H1 (cell line): ENCODE data around the gene PPP2R1A. TPM values are rescaled to one million over a fixed set of nuclear protein-coding genes. Genes with fewer than 3 reads are reported as not detected.

Source experiments
- CTCF ChIA-PET: fragments of 300-600 bp; sonication (Branson Sonifier 250); formaldehyde crosslinking; loops from one replicate; lab custom pipeline; 2021; ENCODE audit not compliant: partially characterized antibody; lab: Charles Lee
- POLR2A ChIA-PET: fragments of 300-600 bp; sonication (Branson Sonifier 250); formaldehyde crosslinking; loops from one replicate; lab custom pipeline; 2021; ENCODE audit warnings: inconsistent platforms; ENCODE audit not compliant: partially characterized antibody; lab: Charles Lee
- DNase-seq, 2 experiments: peaks; one replicate each; pipeline versions ENCODE4 v3.0.0 to v3.0.0-alpha.2; 2010 to 2022; ENCODE audit warnings: low spot score in 2 of 2, low read depth in 1 of 2, mixed read lengths in 1 of 2
- FAIRE-seq: peaks from 2 replicates; lab custom pipeline; 2011; peaks lifted over from hg19 to GRCh38; lab: Jason Lieb, UNC
- H2AFZ ChIP-seq: 2 replicates; pipeline ENCODE4 v1.8.1; 2012; ENCODE audit warnings: low read length, inconsistent platforms
- H2AK5ac ChIP-seq: 2 replicates; pipeline ENCODE4 v1.6.1; 2013; ENCODE audit warnings: low read depth, low read length
- H2BK120ac ChIP-seq: replicated peaks from 2 replicates; pipeline ENCODE3; 2013; ENCODE audit warnings: low read depth, low read length, inconsistent platforms
- H2BK12ac ChIP-seq: 2 replicates; pipeline ENCODE4 v1.6.1; 2013; ENCODE audit warnings: low read depth, low read length
- H2BK15ac ChIP-seq: 2 replicates; pipeline ENCODE4 v1.6.1; 2013; ENCODE audit warnings: low read length
- H2BK20ac ChIP-seq: 2 replicates; pipeline ENCODE4 v1.6.1; 2013; ENCODE audit warnings: low read length
- H2BK5ac ChIP-seq: 2 replicates; pipeline ENCODE4 v1.6.1; 2013; ENCODE audit warnings: low read depth, low read length
- H3K14ac ChIP-seq: 2 replicates; pipeline ENCODE4 v1.6.1; 2013; ENCODE audit warnings: inconsistent platforms; ENCODE audit not compliant: insufficient read length
- H3K18ac ChIP-seq: 2 replicates; pipeline ENCODE4 v1.6.1; 2013; ENCODE audit warnings: low read length; ENCODE audit errors: extremely low read depth
- H3K23ac ChIP-seq: 2 replicates; pipeline ENCODE4 v1.6.1; 2013; ENCODE audit warnings: inconsistent platforms; ENCODE audit not compliant: insufficient read length
- H3K23me2 ChIP-seq: 2 replicates; pipeline ENCODE4 v1.6.1; 2013; ENCODE audit warnings: low read depth, low read length
- H3K27ac ChIP-seq: 2 replicates; pipeline ENCODE4 v1.6.1; 2011; ENCODE audit warnings: low read depth, low read length, inconsistent platforms
- H3K27me3 ChIP-seq, 4 experiments: replicated peaks in 1 of 4; 1 replicate in 1 of 4; 2 replicates in 3 of 4; pipeline versions ENCODE4 v1.6.1 to v1.8.1; 2011 to 2013; ENCODE audit warnings: low read length in 3 of 4, mild to moderate bottlenecking in 3 of 4, inconsistent platforms in 2 of 4, mixed read lengths in 2 of 4, moderate library complexity in 1 of 4; ENCODE audit not compliant: control insufficient read depth in 3 of 4, insufficient read depth in 3 of 4; ENCODE audit errors: extremely low read depth in 1 of 4
- H3K36me3 ChIP-seq, 4 experiments: 2 replicates each; pipeline versions ENCODE4 v1.6.1 to v1.8.1; 2011 to 2013; ENCODE audit warnings: mild to moderate bottlenecking in 4 of 4, low read length in 3 of 4, moderate library complexity in 2 of 4, control low read depth in 1 of 4, inconsistent platforms in 1 of 4; ENCODE audit not compliant: insufficient read depth in 4 of 4, control insufficient read depth in 2 of 4
- H3K4ac ChIP-seq: replicated peaks from 2 replicates; pipeline ENCODE3; 2013; ENCODE audit warnings: low read length, low read depth, mixed read lengths, inconsistent platforms; ENCODE audit not compliant: insufficient read length
- H3K4me1 ChIP-seq, 4 experiments: replicated peaks in 1 of 4; 1 replicate in 1 of 4; 2 replicates in 3 of 4; pipeline versions ENCODE4 v1.6.1 to v1.8.1; 2011 to 2013; ENCODE audit warnings: low read length in 3 of 4, inconsistent platforms in 2 of 4, mixed read lengths in 1 of 4; ENCODE audit not compliant: insufficient read depth in 4 of 4, control insufficient read depth in 3 of 4
- H3K4me2 ChIP-seq, 2 experiments: 2 replicates each; pipeline versions ENCODE4 v1.6.1 to v1.8.1; 2011 to 2013; ENCODE audit warnings: low read depth in 2 of 2, low read length in 2 of 2, control low read depth in 1 of 2, inconsistent platforms in 1 of 2, mild to moderate bottlenecking in 1 of 2; ENCODE audit not compliant: insufficient read depth in 1 of 2
- H3K4me3 ChIP-seq, 4 experiments: fragments of 200-600, 300-600 bp in 1 of 4; sonication (generic), shearing (Covaris generic), sonication (Bioruptor Twin) in 1 of 4; 2 replicates each; pipeline versions ENCODE4 v1.5.1 to v1.8.1; 2011 to 2016; ENCODE audit warnings: low read length in 4 of 4, low read depth in 3 of 4, control low read depth in 2 of 4, inconsistent platforms in 2 of 4, mild to moderate bottlenecking in 2 of 4, mixed read lengths in 1 of 4, moderate library complexity in 1 of 4; ENCODE audit not compliant: insufficient read depth in 2 of 4; ENCODE audit errors: extremely low read depth in 1 of 4
- H3K56ac ChIP-seq: replicated peaks from 2 replicates; pipeline ENCODE3; 2013; ENCODE audit warnings: low read depth, mild to moderate bottlenecking, mixed read lengths, low read length, inconsistent platforms; ENCODE audit not compliant: insufficient read length
- H3K79me1 ChIP-seq: 2 replicates; pipeline ENCODE4 v1.6.1; 2013; ENCODE audit warnings: low read depth, low read length, control low read depth
- H3K79me2 ChIP-seq, 2 experiments: 2 replicates each; pipeline versions ENCODE4 v1.6.1 to v1.8.1; 2012 to 2013; ENCODE audit warnings: low read length in 2 of 2, mild to moderate bottlenecking in 2 of 2, inconsistent platforms in 1 of 2; ENCODE audit not compliant: insufficient read depth in 2 of 2, control insufficient read depth in 1 of 2
- H3K9ac ChIP-seq, 4 experiments: replicated peaks in 1 of 4; 1 replicate in 1 of 4; 2 replicates in 3 of 4; pipeline versions ENCODE4 v1.6.1 to v1.8.1; 2011 to 2013; ENCODE audit warnings: low read depth in 3 of 4, low read length in 3 of 4, control low read depth in 2 of 4, mild to moderate bottlenecking in 2 of 4, moderate library complexity in 2 of 4, inconsistent platforms in 1 of 4; ENCODE audit errors: extremely low read depth in 1 of 4
- H3K9me3 ChIP-seq, 2 experiments: 2 replicates each; pipeline versions ENCODE4 v1.6.1 to v1.8.1; 2012 to 2013; ENCODE audit warnings: mild to moderate bottlenecking in 2 of 2, moderate library complexity in 2 of 2, control low read depth in 1 of 2, inconsistent platforms in 1 of 2, low read depth in 1 of 2, low read length in 1 of 2, mixed read lengths in 1 of 2; ENCODE audit not compliant: insufficient read depth in 2 of 2
- H4K20me1 ChIP-seq, 2 experiments: replicated peaks in 1 of 2; 2 replicates each; pipeline versions ENCODE3 to v1.8.1; 2011 to 2013; ENCODE audit warnings: inconsistent platforms in 2 of 2, low read length in 2 of 2, mild to moderate bottlenecking in 1 of 2; ENCODE audit not compliant: insufficient read depth in 2 of 2, control insufficient read depth in 1 of 2
- H4K5ac ChIP-seq: 2 replicates; pipeline ENCODE4 v1.6.1; 2013; ENCODE audit warnings: low read length, low read depth, mixed read lengths, inconsistent platforms; ENCODE audit not compliant: insufficient read length
- H4K8ac ChIP-seq: 2 replicates; pipeline ENCODE4 v1.8.0; 2013; ENCODE audit warnings: mild to moderate bottlenecking, moderate library complexity, low read length, inconsistent platforms; ENCODE audit not compliant: insufficient read depth; ENCODE audit errors: extremely low read depth
- H4K91ac ChIP-seq: replicated peaks from 2 replicates; pipeline ENCODE3; 2013; ENCODE audit warnings: low read length, mixed read lengths, inconsistent platforms; ENCODE audit not compliant: insufficient read length
- ASH2L ChIP-seq: fragments of 200-600, 300-600 bp; sonication (generic); IDR thresholded peaks from one replicate; pipeline ENCODE4 v1.7.1; 2017; ENCODE audit warnings: low read length
- CBX8 ChIP-seq: fragments of 300-800, 300-1000 bp; sonication (generic); IDR thresholded peaks from 2 replicates; pipeline ENCODE4 v1.7.1; 2016; ENCODE audit warnings: low read depth, low read length, borderline replicate concordance
- CTCF ChIP-seq, 3 experiments: IDR thresholded peaks; 1 replicate in 2 of 3; 2 replicates in 1 of 3; pipeline versions ENCODE4 v1.5.1 to v1.6.1; 2011; ENCODE audit warnings: low read length in 3 of 3, mild to moderate bottlenecking in 3 of 3, inconsistent platforms in 2 of 3, low read depth in 1 of 3, moderate library complexity in 1 of 3; ENCODE audit not compliant: insufficient read depth in 1 of 3; ENCODE audit errors: control extremely low read depth in 1 of 3
- EGR1 ChIP-seq: IDR thresholded peaks from 2 replicates; pipeline ENCODE4 v1.6.1; 2011; ENCODE audit warnings: low read depth, low read length, borderline replicate concordance
- MAFK ChIP-seq: IDR thresholded peaks from 2 replicates; pipeline ENCODE4 v1.6.1; 2012; ENCODE audit warnings: low read depth, mild to moderate bottlenecking, improper control_type of control experiment, low read length
- SRF ChIP-seq: IDR thresholded peaks from 2 replicates; pipeline ENCODE4 v1.6.1; 2011; ENCODE audit warnings: mild to moderate bottlenecking, low read depth, low read length, moderate library complexity
- TCF12 ChIP-seq: IDR thresholded peaks from 2 replicates; pipeline ENCODE4 v1.6.1; 2011; ENCODE audit warnings: low read depth, mild to moderate bottlenecking, low read length
- YY1 ChIP-seq: IDR thresholded peaks from 2 replicates; pipeline ENCODE4 v1.6.1; 2011; ENCODE audit warnings: low read depth, mild to moderate bottlenecking, low read length
- WGBS, 2 experiments: shearing (Covaris generic) in 1 of 2; methylation state at CpG; one replicate each; pipeline versions ENCODE4 v1.1.6 to v1.1.7; 2013 to 2015; ENCODE audit warnings: low lambda C conversion rate in 2 of 2, mixed read lengths in 2 of 2, inconsistent platforms in 1 of 2, low coverage in 1 of 2, missing lambda C conversion rate in 1 of 2; ENCODE audit not compliant: insufficient replicate concordance in 2 of 2, insufficient coverage in 1 of 2, insufficient read length in 1 of 2; ENCODE audit errors: extremely low coverage in 1 of 2, missing lambda C conversion rate in 1 of 2; 5-methylcytosine and 5-hydroxymethylcytosine counted together
- polyA plus RNA-seq, 7 experiments: library from polyadenylated mRNA; depleted of rRNA in 3 of 7; stranded (reverse) in 5 of 7; unstranded in 2 of 7; fragments of >200 nt in 5 of 7; fragments of 200-250 nt in 2 of 7; gene quantifications; 1 replicate in 5 of 7; 2 replicates in 1 of 7; 4 replicates in 1 of 7; pipeline versions ENCODE4 v1.2.1 to v1.2.3, GENCODE V29; 2011 to 2013; ENCODE audit warnings: missing spikeins in 2 of 7, mixed read lengths in 2 of 7
- total RNA-seq: library from RNA; stranded (reverse); fragmentation: NEBNext Ultra II Directional; extraction: Animal tissue kit (Norgen Biotek cat#: 25700); gene quantifications from 2 replicates; pipeline ENCODE4 v1.2.1, GENCODE V29; 2021

Gene PPP2R1A
- total and polyA plus RNA-seq, 2 of the 8 experiments (the other 6 are each of a cell fraction or from before 2014, with no cell fraction given) = 380 to 382 TPM

- H2BK120ac ChIP-seq = no peak overlapping the region
Measured at GRCh38 chr19:52227196-52227940, 37.5 kb downstream of the PPP2R1A start.

More at GRCh38 chr19:52227196-52227940, 37.5 kb downstream of the PPP2R1A start:
- no peak for FAIRE-seq
- H3K23ac ChIP-seq = no peak overlapping the region
- no peak overlapping the region for H3K4me2 ChIP-seq
- no peak overlapping the region for H2BK20ac ChIP-seq
- DNase-seq = no peak
- no peaks in the 10 kb centered on the region for H3K23me2 ChIP-seq
- H3K27me3 ChIP-seq = no peaks in the 10 kb centered on the region
- no peak overlapping the region for H3K18ac ChIP-seq
- H4K20me1 ChIP-seq = no peaks in the 10 kb centered on the region
- no peak overlapping the region for H4K8ac ChIP-seq
- no peaks in the 10 kb centered on the region for H3K4me1 ChIP-seq
- no peak overlapping the region for H2BK5ac ChIP-seq
- no peak overlapping the region for H3K56ac ChIP-seq
- H3K4ac ChIP-seq = no peak overlapping the region
- H3K36me3 ChIP-seq = peaks cover 17 to 57% (median 48%) of the 10 kb centered on the region in 4 experiments
- no peaks in the 10 kb centered on the region; the same call in 1 of the 2 replicates for H3K79me1 ChIP-seq
- no peaks in the 10 kb centered on the region for H3K79me2 ChIP-seq
- no peak overlapping the region for H2BK12ac ChIP-seq
- H2AK5ac ChIP-seq = no peak overlapping the region
- H3K27ac ChIP-seq = no peak overlapping the region
- no peak overlapping the region for H2BK15ac ChIP-seq
- H2AFZ ChIP-seq = no peak overlapping the region
- H4K5ac ChIP-seq = no peak overlapping the region
- ChIA-PET CTCF (interaction anchor here (2.0 to 3.9 kb wide), 2 partner anchors 10 to 28 kb away, joined by 6 to 16 read pairs; no protein-coding TSS in a partner anchor), POLR2A (interaction anchor here (0.5 to 2.7 kb wide), 6 partner anchors 24 to 519 kb away, joined by 3 to 8 read pairs (median 4); no protein-coding TSS in a partner anchor)
- H3K9me3 ChIP-seq = no peaks in the 10 kb centered on the region
- TF ChIP-seq CTCF (IDR thresholded peaks at IDR 0.05; ENCODE audit: control extremely low read depth in 1 of 3, insufficient read depth in 1 of 3, low read depth in 1 of 3, low read length in 3 of 3) = no peak
- TF ChIP-seq ASH2L = no peak
- no peak for TF ChIP-seq TCF12
- no peak for TF ChIP-seq EGR1
- no peak for TF ChIP-seq CBX8
- TF ChIP-seq MAFK = no peak
- TF ChIP-seq SRF = no peak
- no peak for TF ChIP-seq YY1
- H3K4me3 ChIP-seq = no peak overlapping the region
- no peak overlapping the region for H3K14ac ChIP-seq
- no peak overlapping the region for H3K9ac ChIP-seq
- H4K91ac ChIP-seq = no peak overlapping the region
- 87% methylated on average over 10 of the region's 10 CpGs; no CpG with 5 or more reads in 1 of the 2 experiments for WGBS, 2 experiments
